ENCODE results near the gene GHR.

Gene GHR

DNA sequence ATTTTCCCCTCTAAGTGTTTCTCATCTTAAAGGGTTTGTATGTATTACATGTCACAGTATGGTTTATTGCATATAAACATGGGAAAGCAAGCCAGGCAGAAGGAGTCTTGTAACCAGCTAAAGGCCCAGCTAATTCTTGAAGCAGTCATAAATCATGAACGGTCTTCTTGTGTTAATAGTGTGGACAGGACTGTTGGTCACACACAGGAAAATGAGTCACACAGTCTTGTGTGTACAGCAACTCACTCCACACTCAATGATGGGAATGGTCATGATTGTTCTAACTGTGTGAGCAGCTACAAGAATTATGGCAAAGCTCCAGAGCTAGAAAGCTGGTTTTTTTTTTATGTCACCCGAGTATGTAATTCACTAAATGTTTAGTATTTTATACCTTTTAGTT, 123.9 kb downstream of the GHR start:
- Mint-ChIP-seq H3K27ac (no peak overlapping the region), H3K4me3 (no peak overlapping the region), H3K36me3 (ENCODE audit: low read depth) (no peaks in the 10 kb centered on the region), H3K4me1 (peaks cover 10% of the 10 kb centered on the region), H3K9me3 (no peaks in the 10 kb centered on the region), H3K27me3 (ENCODE audit: low read depth, poor library complexity) (no peaks in the 10 kb centered on the region)
- no peak for TF ChIP-seq CTCF (IDR thresholded peaks at IDR 0.05)
- DNase-seq: no peak

DNA sequence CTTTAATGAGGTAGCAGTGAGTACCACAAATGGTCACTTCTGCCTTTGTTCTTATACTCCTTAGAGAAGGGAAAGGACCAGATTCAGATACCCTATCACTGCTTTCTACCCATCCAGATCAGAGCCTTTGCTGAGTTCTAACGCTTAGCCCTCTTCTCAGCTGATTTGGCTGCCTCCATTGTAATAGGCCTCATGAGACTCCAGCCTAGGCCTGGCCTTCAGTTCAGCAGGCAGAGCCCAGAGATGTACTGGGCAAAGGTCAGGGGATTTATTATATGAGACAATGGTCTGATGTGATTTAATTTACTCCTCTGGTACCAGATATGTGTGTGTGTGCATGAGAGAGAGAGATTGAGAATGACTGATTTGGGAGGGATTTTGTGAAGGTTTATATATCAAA, 124.7 kb downstream of the GHR start:
- Mint-ChIP-seq H3K9me3 (no peaks in the 10 kb centered on the region), H3K36me3 (ENCODE audit: low read depth) (no peaks in the 10 kb centered on the region), H3K27ac (no peak overlapping the region), H3K4me1 (peaks cover 10% of the 10 kb centered on the region), H3K4me3 (no peak overlapping the region), H3K27me3 (ENCODE audit: low read depth, poor library complexity) (no peaks in the 10 kb centered on the region)
- DNase-seq: no peak
- no peak for TF ChIP-seq CTCF (IDR thresholded peaks at IDR 0.05)

DNA sequence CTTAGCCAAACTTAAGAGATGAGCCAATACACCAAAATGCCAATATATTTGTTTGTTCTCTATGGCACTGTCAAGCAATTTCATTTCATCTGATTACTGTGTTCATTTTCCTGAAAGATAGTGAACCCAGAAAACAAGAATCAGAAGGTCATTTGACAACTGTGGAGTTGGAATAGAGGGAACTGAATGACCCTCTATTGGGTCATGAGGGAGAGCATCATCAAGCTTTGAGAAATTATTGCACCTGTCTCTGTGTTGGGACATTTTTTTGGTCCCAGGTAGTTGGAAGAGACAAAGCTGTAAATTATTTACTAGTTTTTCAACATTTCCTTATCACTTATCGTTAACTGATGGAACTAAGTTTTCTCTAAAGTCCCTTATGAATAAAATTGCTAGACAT, 129.4 kb downstream of the GHR start:
- Mint-ChIP-seq H3K4me3 (no peak overlapping the region), H3K27me3 (ENCODE audit: low read depth, poor library complexity) (no peaks in the 10 kb centered on the region), H3K27ac (no peak overlapping the region), H3K4me1 (peaks cover under 1% of the 10 kb centered on the region), H3K9me3 (no peaks in the 10 kb centered on the region), H3K36me3 (ENCODE audit: low read depth) (no peaks in the 10 kb centered on the region)
- TF ChIP-seq CTCF (IDR thresholded peaks at IDR 0.05): no peak
- no peak for DNase-seq

- H3K9me3 Mint-ChIP-seq: no peaks in the 10 kb centered on the region
Measured at GRCh38 chr5:42553461-42553860, 130.2 kb downstream of the GHR start.

GRCh38 chr5:42555010-42555409, 131.8 kb downstream of the GHR start:
- H3K27ac Mint-ChIP-seq: no peak overlapping the region
- no peak overlapping the region for H3K4me3 Mint-ChIP-seq
- DNase-seq: no peak
- no peak for TF ChIP-seq CTCF (IDR thresholded peaks at IDR 0.05)
- H3K4me1 Mint-ChIP-seq: no peaks in the 10 kb centered on the region
- H3K9me3 Mint-ChIP-seq: no peaks in the 10 kb centered on the region
- peaks cover under 1% of the 10 kb centered on the region for H3K27me3 Mint-ChIP-seq (ENCODE audit: low read depth, poor library complexity)
- H3K36me3 Mint-ChIP-seq (ENCODE audit: low read depth): no peaks in the 10 kb centered on the region

More at GRCh38 chr5:42553461-42553860, 130.2 kb downstream of the GHR start:
- Mint-ChIP-seq H3K27ac (no peak overlapping the region), H3K4me3 (no peak overlapping the region), H3K27me3 (ENCODE audit: low read depth, poor library complexity) (no peaks in the 10 kb centered on the region), H3K36me3 (ENCODE audit: low read depth) (no peaks in the 10 kb centered on the region), H3K4me1 (no peaks in the 10 kb centered on the region)
- no peak for TF ChIP-seq CTCF (IDR thresholded peaks at IDR 0.05)
- no peak for DNase-seq

DNA sequence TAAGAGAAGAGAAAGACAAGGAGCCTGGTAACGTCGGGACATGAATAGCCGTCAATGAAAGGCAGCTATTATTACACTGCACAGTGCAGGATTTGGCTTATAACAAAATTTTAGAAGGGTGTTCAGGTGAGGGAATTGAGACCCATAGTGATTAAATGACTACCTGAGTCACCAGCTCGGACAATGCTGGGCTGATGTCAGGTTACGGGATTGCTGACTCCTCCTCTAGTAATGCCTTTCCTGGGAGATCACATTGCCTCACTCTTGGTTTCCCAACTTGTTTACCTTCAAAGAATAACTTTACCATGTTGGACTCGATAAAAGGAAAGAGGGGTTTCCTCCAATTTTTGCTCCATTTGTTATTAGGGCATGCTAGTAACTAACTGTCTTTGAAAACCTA, 132.6 kb downstream of the GHR start:
- Mint-ChIP-seq H3K4me3 (no peak overlapping the region), H3K36me3 (ENCODE audit: low read depth) (no peaks in the 10 kb centered on the region), H3K4me1 (no peaks in the 10 kb centered on the region), H3K27ac (no peak overlapping the region), H3K27me3 (ENCODE audit: low read depth, poor library complexity) (peaks cover 8% of the 10 kb centered on the region), H3K9me3 (no peaks in the 10 kb centered on the region)
- no peak for TF ChIP-seq CTCF (IDR thresholded peaks at IDR 0.05)
- DNase-seq: no peak

All from nephron progenitor cell (in vitro differentiated cells).